IPS-NIHi7 (cell line): ENCODE measurements around the gene PPP1R3F.

Experiments
- DNase-seq: peaks from one replicate; pipeline ENCODE4 v3.0.0; 2012; ENCODE audit warnings: mixed read lengths; ENCODE audit errors: extremely low spot score

Gene PPP1R3F

GRCh38 chrX:49269767-49270248 is at the start of gene PPP1R3F:
PPP1R3F (plus strand) TSS chrX:49269793; CDS start chrX:49269870, 77 bp downstream.
- DNase-seq, result no peak

- DNase-seq, result no peak
Observed at GRCh38 chrX:49220100-49220499, 49.5 kb upstream of the PPP1R3F start.

- no peak for DNase-seq
Observed at GRCh38 chrX:49221868-49222267, 47.7 kb upstream of the PPP1R3F start.

GRCh38 chrX:49225858-49226257 is 43.7 kb upstream of the PPP1R3F start:
- DNase-seq, result no peak

GRCh38 chrX:49226946-49227345 is 42.6 kb upstream of the PPP1R3F start:
- no peak for DNase-seq

GRCh38 chrX:49227726-49228125 is 41.9 kb upstream of the PPP1R3F start:
- DNase-seq, result no peak

GRCh38 chrX:49228185-49228584 is 41.4 kb upstream of the PPP1R3F start:
- no peak for DNase-seq

- DNase-seq, result peak; percentile 82
Observed at GRCh38 chrX:49230500-49231232, 38.9 kb upstream of the PPP1R3F start.

GRCh38 chrX:49231333-49232000 is 38.1 kb upstream of the PPP1R3F start:
- no peak for DNase-seq

- DNase-seq, result no peak
Observed at GRCh38 chrX:49232525-49232924, 37.1 kb upstream of the PPP1R3F start.

GRCh38 chrX:49233176-49233575 is 36.4 kb upstream of the PPP1R3F start, which contains the start of gene CACNA1F:
CACNA1F (minus strand) TSS chrX:49233340; CDS start chrX:49233309, 31 bp downstream.
- no peak for DNase-seq

- no peak for DNase-seq
Observed at GRCh38 chrX:49233887-49234555, 35.6 kb upstream of the PPP1R3F start.

GRCh38 chrX:49237060-49237459 is 32.5 kb upstream of the PPP1R3F start:
- no peak for DNase-seq

GRCh38 chrX:49238735-49239134 is 30.9 kb upstream of the PPP1R3F start:
- DNase-seq, result no peak

GRCh38 chrX:49242545-49243066 is 27.0 kb upstream of the PPP1R3F start:
- DNase-seq, result no peak

GRCh38 chrX:49243166-49243565 is 26.4 kb upstream of the PPP1R3F start:
- DNase-seq, result no peak

- no peak for DNase-seq
Observed at GRCh38 chrX:49244207-49244606, 25.4 kb upstream of the PPP1R3F start.

GRCh38 chrX:49246541-49246940 is 23.1 kb upstream of the PPP1R3F start:
- no peak for DNase-seq

- no peak for DNase-seq
Observed at GRCh38 chrX:49247346-49247745, 22.2 kb upstream of the PPP1R3F start.

GRCh38 chrX:49247916-49248811 is 21.4 kb upstream of the PPP1R3F start:
- DNase-seq, result no peak

GRCh38 chrX:49249071-49249470 is 20.5 kb upstream of the PPP1R3F start:
- DNase-seq, result no peak
